Thyroid gland (tissue), 4 donors: ENCODE results near the gene ADRA2B.

Experiments
- CTCF ChIP-seq, 6 experiments: fragments of 200-600 bp in 3 of 6; fragments of 450-650 bp in 3 of 6; sonication (generic) in 3 of 6; IDR thresholded peaks; one replicate each; pipeline ENCODE4 v1.5.1; 2016 to 2019; ENCODE audit warnings: antibody characterized with exemption in 6 of 6, mild to moderate bottlenecking in 2 of 6, inconsistent platforms in 1 of 6, moderate library complexity in 1 of 6
- POLR2A ChIP-seq, 2 donors: fragments of 450-650 bp; IDR thresholded peaks; one replicate each; pipeline ENCODE4 v1.6.1; 2017; ENCODE audit warnings: antibody characterized with exemption in 2 of 2, mild to moderate bottlenecking in 2 of 2, moderate library complexity in 1 of 2

GRCh38 chr2:96157649-96158553, 41.5 kb upstream of the ADRA2B start:
- no peak for TF ChIP-seq POLR2A (IDR thresholded peaks at IDR 0.05)
- no peak for TF ChIP-seq CTCF (IDR thresholded peaks at IDR 0.05)
